AG10803 (cell line): ENCODE data around the gene ERBIN.

Source experiments
- DNase-seq: peaks from one replicate; pipeline ENCODE4 v3.0.0; 2010; ENCODE audit warnings: low read depth
- H3K4me3 ChIP-seq: 2 replicates; pipeline ENCODE4 v1.5.1; 2011; ENCODE audit warnings: mild to moderate bottlenecking, low read length, control low read depth
- TF ChIP-seq, protein P1 (sequence below): conservative IDR thresholded peaks from 2 replicates; pipeline ENCODE4 v1.5.1; 2011; ENCODE audit warnings: mild to moderate bottlenecking, low read length, control low read depth, inconsistent platforms

The ERBIN gene

DNA sequence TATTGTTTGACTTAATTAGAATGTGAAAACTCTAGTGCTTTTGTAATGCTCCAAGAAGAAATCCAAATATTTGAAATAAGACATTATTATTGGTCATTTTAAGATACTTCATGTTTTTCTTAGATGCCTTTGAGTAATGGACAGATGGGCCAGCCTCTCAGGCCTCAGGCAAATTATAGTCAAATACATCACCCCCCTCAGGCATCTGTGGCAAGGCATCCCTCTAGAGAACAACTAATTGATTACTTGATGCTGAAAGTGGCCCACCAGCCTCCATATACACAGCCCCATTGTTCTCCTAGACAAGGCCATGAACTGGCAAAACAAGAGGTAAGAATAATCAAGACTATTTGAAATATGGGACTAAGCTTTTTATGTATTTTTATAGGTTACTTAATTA, 148.5 kb downstream of the ERBIN start:
- TF ChIP-seq, protein P1, sequence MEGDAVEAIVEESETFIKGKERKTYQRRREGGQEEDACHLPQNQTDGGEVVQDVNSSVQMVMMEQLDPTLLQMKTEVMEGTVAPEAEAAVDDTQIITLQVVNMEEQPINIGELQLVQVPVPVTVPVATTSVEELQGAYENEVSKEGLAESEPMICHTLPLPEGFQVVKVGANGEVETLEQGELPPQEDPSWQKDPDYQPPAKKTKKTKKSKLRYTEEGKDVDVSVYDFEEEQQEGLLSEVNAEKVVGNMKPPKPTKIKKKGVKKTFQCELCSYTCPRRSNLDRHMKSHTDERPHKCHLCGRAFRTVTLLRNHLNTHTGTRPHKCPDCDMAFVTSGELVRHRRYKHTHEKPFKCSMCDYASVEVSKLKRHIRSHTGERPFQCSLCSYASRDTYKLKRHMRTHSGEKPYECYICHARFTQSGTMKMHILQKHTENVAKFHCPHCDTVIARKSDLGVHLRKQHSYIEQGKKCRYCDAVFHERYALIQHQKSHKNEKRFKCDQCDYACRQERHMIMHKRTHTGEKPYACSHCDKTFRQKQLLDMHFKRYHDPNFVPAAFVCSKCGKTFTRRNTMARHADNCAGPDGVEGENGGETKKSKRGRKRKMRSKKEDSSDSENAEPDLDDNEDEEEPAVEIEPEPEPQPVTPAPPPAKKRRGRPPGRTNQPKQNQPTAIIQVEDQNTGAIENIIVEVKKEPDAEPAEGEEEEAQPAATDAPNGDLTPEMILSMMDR: no peak
- DNase-seq: no peak
- no peak overlapping the region for H3K4me3 ChIP-seq

DNA sequence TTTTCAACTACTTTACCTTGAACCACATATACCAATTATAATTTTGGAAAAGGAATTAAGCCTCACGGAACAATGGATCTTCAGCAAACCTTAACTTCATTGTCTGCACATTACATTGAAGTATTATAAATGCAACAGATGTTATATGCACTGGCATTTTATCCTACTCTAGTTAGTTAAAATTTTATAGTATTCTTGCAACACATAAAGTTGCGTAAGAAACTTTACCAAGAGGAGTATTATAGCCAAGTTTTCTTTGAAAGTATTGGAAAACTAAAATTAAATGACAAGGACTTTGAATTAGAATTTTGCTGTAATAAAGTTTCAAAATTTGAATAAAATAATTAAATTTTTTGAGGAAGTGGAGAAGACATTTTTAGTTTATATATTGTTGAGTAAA, 154.3 kb downstream of the ERBIN start:
- TF ChIP-seq, protein P1: no peak
- no peak overlapping the region for H3K4me3 ChIP-seq
- DNase-seq: peak; percentile 16

DNA sequence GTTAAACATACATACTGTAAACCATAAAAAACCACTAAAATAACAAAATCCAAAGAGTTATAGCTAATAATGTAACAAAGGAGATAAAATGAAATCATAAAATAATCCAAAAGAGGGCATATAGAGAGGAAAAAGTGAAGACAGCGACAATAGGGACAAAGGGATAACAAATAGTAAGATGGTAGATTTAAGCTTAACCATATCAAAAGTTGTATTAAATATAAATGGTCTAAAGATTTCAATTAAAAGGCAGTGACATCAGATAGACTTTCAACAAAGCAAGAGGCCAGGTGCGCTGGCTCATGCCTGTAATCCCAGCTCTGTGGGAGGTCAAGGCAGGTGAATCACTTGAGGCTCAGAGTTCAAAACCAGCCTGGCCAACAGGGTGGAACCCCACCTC, 163.0 kb downstream of the ERBIN start:
- TF ChIP-seq, protein P1: no peak
- no peak overlapping the region for H3K4me3 ChIP-seq
- no peak for DNase-seq

DNA sequence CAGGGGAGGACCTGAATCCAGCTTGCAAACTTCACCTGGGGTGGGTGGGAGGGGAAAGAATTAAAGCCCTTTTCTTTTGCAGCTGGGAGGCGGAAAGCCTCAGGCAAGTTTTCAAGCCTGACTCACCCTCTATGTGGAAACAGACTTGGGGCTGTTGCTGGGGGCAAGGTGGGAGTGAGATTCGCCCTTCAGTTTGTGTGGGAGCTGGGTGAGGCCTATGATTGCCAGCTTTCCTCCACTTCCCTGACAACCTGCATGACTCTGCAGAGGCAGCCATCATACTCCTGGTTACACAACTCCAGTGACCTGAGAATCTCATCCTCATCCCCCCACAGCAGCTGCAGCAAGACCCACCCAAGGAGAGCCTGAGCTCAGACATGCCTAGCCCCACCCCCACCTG, 174.5 kb downstream of the ERBIN start:
- DNase-seq: no peak
- no peak overlapping the region for H3K4me3 ChIP-seq
- TF ChIP-seq, protein P1: no peak

DNA sequence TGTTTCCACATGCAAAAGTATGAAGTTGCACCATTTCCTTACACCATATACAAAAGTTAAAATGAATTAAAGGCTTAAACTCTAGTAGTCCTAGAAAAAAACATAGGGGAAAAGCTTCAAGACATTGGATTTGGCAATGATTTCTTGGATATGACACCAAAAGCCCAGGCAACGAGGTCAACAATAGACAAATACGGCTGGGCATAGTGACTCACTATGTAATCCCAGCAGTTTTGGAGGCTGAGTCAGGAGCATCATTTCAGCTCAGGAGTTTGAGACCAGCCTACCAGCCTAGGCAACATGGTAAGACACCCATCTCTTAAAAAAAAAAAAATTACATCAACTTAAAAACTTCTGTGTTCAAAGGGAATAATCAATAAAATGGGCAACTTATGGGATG, 186.8 kb downstream of the ERBIN start:
- TF ChIP-seq, protein P1: no peak

DNA sequence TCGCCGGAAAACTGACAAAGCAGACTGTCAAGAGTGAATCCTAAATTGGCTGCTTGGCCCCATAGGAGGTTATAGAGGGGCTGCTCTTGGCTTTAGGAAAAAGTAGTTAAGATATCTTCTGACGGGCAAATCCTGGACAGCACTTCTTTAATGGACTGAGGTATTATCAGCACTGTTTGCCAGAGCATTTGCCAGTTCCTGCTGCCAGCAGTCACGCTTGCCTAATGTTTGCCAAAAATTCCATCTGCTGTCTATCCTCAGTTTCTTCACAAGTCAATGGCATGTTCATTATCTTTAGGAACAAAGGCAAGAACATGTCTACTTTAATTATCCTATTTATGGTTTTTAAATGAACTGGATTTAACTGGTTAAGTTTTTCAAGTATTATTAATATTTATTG, 191.9 kb downstream of the ERBIN start:
- DNase-seq: no peak
- TF ChIP-seq, protein P1: no peak
- H3K4me3 ChIP-seq: no peak overlapping the region

More for the DNA sequence above, 186.8 kb downstream of the ERBIN start:
- DNase-seq: peak; percentile 64
- no peak overlapping the region for H3K4me3 ChIP-seq

DNA sequence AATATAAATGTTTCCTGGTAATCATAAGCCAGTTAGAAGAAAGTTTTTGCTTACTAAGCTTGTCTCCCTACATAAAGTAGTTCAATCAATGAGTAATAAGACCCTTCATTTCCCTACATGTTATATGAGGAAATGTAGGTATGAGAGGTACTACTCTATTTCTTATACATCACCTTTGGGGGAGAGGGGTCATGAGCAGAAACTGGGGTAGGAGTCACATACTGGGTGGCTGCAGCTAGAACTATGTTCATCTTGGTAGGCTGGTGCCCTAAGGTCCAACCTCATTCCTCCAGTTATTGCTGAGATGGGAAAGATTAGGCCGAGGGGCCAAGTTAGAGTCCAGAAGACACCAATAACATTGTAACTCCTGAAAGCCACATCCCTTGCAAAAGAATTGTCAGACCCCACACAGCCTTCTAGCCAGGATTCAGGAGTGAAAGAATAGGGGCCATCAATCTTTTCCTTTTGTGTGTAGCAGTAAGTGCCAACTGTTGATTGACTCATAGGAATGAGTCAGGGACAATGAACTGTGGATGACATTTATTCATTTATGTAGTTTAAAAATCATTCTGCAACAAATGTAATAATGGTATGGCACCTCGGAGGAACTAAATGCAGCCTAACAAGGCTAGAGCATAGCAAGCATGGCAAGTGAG, 196.1 kb downstream of the ERBIN start:
- no peak for DNase-seq
- H3K4me3 ChIP-seq: no peak overlapping the region
- TF ChIP-seq, protein P1: no peak
